H1 (cell line): ENCODE data around the gene CDIPT. TPM values are rescaled to one million over a fixed set of nuclear protein-coding genes. Genes with fewer than 3 reads are reported as not detected.

Source experiments
- CTCF ChIA-PET: fragments of 300-600 bp; sonication (Branson Sonifier 250); formaldehyde crosslinking; loops from one replicate; lab custom pipeline; 2021; ENCODE audit not compliant: partially characterized antibody; lab: Charles Lee
- POLR2A ChIA-PET: fragments of 300-600 bp; sonication (Branson Sonifier 250); formaldehyde crosslinking; loops from one replicate; lab custom pipeline; 2021; ENCODE audit warnings: inconsistent platforms; ENCODE audit not compliant: partially characterized antibody; lab: Charles Lee
- DNase-seq, 2 experiments: peaks; one replicate each; pipeline versions ENCODE4 v3.0.0 to v3.0.0-alpha.2; 2010 to 2022; ENCODE audit warnings: low spot score in 2 of 2, low read depth in 1 of 2, mixed read lengths in 1 of 2
- FAIRE-seq: peaks from 2 replicates; lab custom pipeline; 2011; peaks lifted over from hg19 to GRCh38; lab: Jason Lieb, UNC
- H2AFZ ChIP-seq: 2 replicates; pipeline ENCODE4 v1.8.1; 2012; ENCODE audit warnings: low read length, inconsistent platforms
- H2AK5ac ChIP-seq: 2 replicates; pipeline ENCODE4 v1.6.1; 2013; ENCODE audit warnings: low read depth, low read length
- H2BK120ac ChIP-seq: replicated peaks from 2 replicates; pipeline ENCODE3; 2013; ENCODE audit warnings: low read depth, low read length, inconsistent platforms
- H2BK12ac ChIP-seq: 2 replicates; pipeline ENCODE4 v1.6.1; 2013; ENCODE audit warnings: low read depth, low read length
- H2BK15ac ChIP-seq: 2 replicates; pipeline ENCODE4 v1.6.1; 2013; ENCODE audit warnings: low read length
- H2BK20ac ChIP-seq: 2 replicates; pipeline ENCODE4 v1.6.1; 2013; ENCODE audit warnings: low read length
- H2BK5ac ChIP-seq: 2 replicates; pipeline ENCODE4 v1.6.1; 2013; ENCODE audit warnings: low read depth, low read length
- H3K14ac ChIP-seq: 2 replicates; pipeline ENCODE4 v1.6.1; 2013; ENCODE audit warnings: inconsistent platforms; ENCODE audit not compliant: insufficient read length
- H3K18ac ChIP-seq: 2 replicates; pipeline ENCODE4 v1.6.1; 2013; ENCODE audit warnings: low read length; ENCODE audit errors: extremely low read depth
- H3K23ac ChIP-seq: 2 replicates; pipeline ENCODE4 v1.6.1; 2013; ENCODE audit warnings: inconsistent platforms; ENCODE audit not compliant: insufficient read length
- H3K23me2 ChIP-seq: 2 replicates; pipeline ENCODE4 v1.6.1; 2013; ENCODE audit warnings: low read depth, low read length
- H3K27ac ChIP-seq: 2 replicates; pipeline ENCODE4 v1.6.1; 2011; ENCODE audit warnings: low read depth, low read length, inconsistent platforms
- H3K27me3 ChIP-seq, 4 experiments: replicated peaks in 1 of 4; 1 replicate in 1 of 4; 2 replicates in 3 of 4; pipeline versions ENCODE4 v1.6.1 to v1.8.1; 2011 to 2013; ENCODE audit warnings: low read length in 3 of 4, mild to moderate bottlenecking in 3 of 4, inconsistent platforms in 2 of 4, mixed read lengths in 2 of 4, moderate library complexity in 1 of 4; ENCODE audit not compliant: control insufficient read depth in 3 of 4, insufficient read depth in 3 of 4; ENCODE audit errors: extremely low read depth in 1 of 4
- H3K36me3 ChIP-seq, 4 experiments: 2 replicates each; pipeline versions ENCODE4 v1.6.1 to v1.8.1; 2011 to 2013; ENCODE audit warnings: mild to moderate bottlenecking in 4 of 4, low read length in 3 of 4, moderate library complexity in 2 of 4, control low read depth in 1 of 4, inconsistent platforms in 1 of 4; ENCODE audit not compliant: insufficient read depth in 4 of 4, control insufficient read depth in 2 of 4
- H3K4ac ChIP-seq: replicated peaks from 2 replicates; pipeline ENCODE3; 2013; ENCODE audit warnings: low read length, low read depth, mixed read lengths, inconsistent platforms; ENCODE audit not compliant: insufficient read length
- H3K4me1 ChIP-seq, 4 experiments: replicated peaks in 1 of 4; 1 replicate in 1 of 4; 2 replicates in 3 of 4; pipeline versions ENCODE4 v1.6.1 to v1.8.1; 2011 to 2013; ENCODE audit warnings: low read length in 3 of 4, inconsistent platforms in 2 of 4, mixed read lengths in 1 of 4; ENCODE audit not compliant: insufficient read depth in 4 of 4, control insufficient read depth in 3 of 4
- H3K4me2 ChIP-seq, 2 experiments: 2 replicates each; pipeline versions ENCODE4 v1.6.1 to v1.8.1; 2011 to 2013; ENCODE audit warnings: low read depth in 2 of 2, low read length in 2 of 2, control low read depth in 1 of 2, inconsistent platforms in 1 of 2, mild to moderate bottlenecking in 1 of 2; ENCODE audit not compliant: insufficient read depth in 1 of 2
- H3K4me3 ChIP-seq, 4 experiments: fragments of 200-600, 300-600 bp in 1 of 4; sonication (generic), shearing (Covaris generic), sonication (Bioruptor Twin) in 1 of 4; 2 replicates each; pipeline versions ENCODE4 v1.5.1 to v1.8.1; 2011 to 2016; ENCODE audit warnings: low read length in 4 of 4, low read depth in 3 of 4, control low read depth in 2 of 4, inconsistent platforms in 2 of 4, mild to moderate bottlenecking in 2 of 4, mixed read lengths in 1 of 4, moderate library complexity in 1 of 4; ENCODE audit not compliant: insufficient read depth in 2 of 4; ENCODE audit errors: extremely low read depth in 1 of 4
- H3K56ac ChIP-seq: replicated peaks from 2 replicates; pipeline ENCODE3; 2013; ENCODE audit warnings: low read depth, mild to moderate bottlenecking, mixed read lengths, low read length, inconsistent platforms; ENCODE audit not compliant: insufficient read length
- H3K79me1 ChIP-seq: 2 replicates; pipeline ENCODE4 v1.6.1; 2013; ENCODE audit warnings: low read depth, low read length, control low read depth
- H3K79me2 ChIP-seq, 2 experiments: 2 replicates each; pipeline versions ENCODE4 v1.6.1 to v1.8.1; 2012 to 2013; ENCODE audit warnings: low read length in 2 of 2, mild to moderate bottlenecking in 2 of 2, inconsistent platforms in 1 of 2; ENCODE audit not compliant: insufficient read depth in 2 of 2, control insufficient read depth in 1 of 2
- H3K9ac ChIP-seq, 4 experiments: replicated peaks in 1 of 4; 1 replicate in 1 of 4; 2 replicates in 3 of 4; pipeline versions ENCODE4 v1.6.1 to v1.8.1; 2011 to 2013; ENCODE audit warnings: low read depth in 3 of 4, low read length in 3 of 4, control low read depth in 2 of 4, mild to moderate bottlenecking in 2 of 4, moderate library complexity in 2 of 4, inconsistent platforms in 1 of 4; ENCODE audit errors: extremely low read depth in 1 of 4
- H3K9me3 ChIP-seq, 2 experiments: 2 replicates each; pipeline versions ENCODE4 v1.6.1 to v1.8.1; 2012 to 2013; ENCODE audit warnings: mild to moderate bottlenecking in 2 of 2, moderate library complexity in 2 of 2, control low read depth in 1 of 2, inconsistent platforms in 1 of 2, low read depth in 1 of 2, low read length in 1 of 2, mixed read lengths in 1 of 2; ENCODE audit not compliant: insufficient read depth in 2 of 2
- H4K20me1 ChIP-seq, 2 experiments: replicated peaks in 1 of 2; 2 replicates each; pipeline versions ENCODE3 to v1.8.1; 2011 to 2013; ENCODE audit warnings: inconsistent platforms in 2 of 2, low read length in 2 of 2, mild to moderate bottlenecking in 1 of 2; ENCODE audit not compliant: insufficient read depth in 2 of 2, control insufficient read depth in 1 of 2
- H4K5ac ChIP-seq: 2 replicates; pipeline ENCODE4 v1.6.1; 2013; ENCODE audit warnings: low read length, low read depth, mixed read lengths, inconsistent platforms; ENCODE audit not compliant: insufficient read length
- H4K8ac ChIP-seq: 2 replicates; pipeline ENCODE4 v1.8.0; 2013; ENCODE audit warnings: mild to moderate bottlenecking, moderate library complexity, low read length, inconsistent platforms; ENCODE audit not compliant: insufficient read depth; ENCODE audit errors: extremely low read depth
- H4K91ac ChIP-seq: replicated peaks from 2 replicates; pipeline ENCODE3; 2013; ENCODE audit warnings: low read length, mixed read lengths, inconsistent platforms; ENCODE audit not compliant: insufficient read length
- ATF2 ChIP-seq: IDR thresholded peaks from 2 replicates; pipeline ENCODE4 v1.6.1; 2012; ENCODE audit warnings: low read length, inconsistent platforms
- ATF3 ChIP-seq: IDR thresholded peaks from 2 replicates; pipeline ENCODE4 v1.6.1; 2011; ENCODE audit warnings: low read depth, mild to moderate bottlenecking, low read length; ENCODE audit not compliant: insufficient read depth
- CBX8 ChIP-seq: fragments of 300-800, 300-1000 bp; sonication (generic); IDR thresholded peaks from 2 replicates; pipeline ENCODE4 v1.7.1; 2016; ENCODE audit warnings: low read depth, low read length, borderline replicate concordance
- CTCF ChIP-seq, 3 experiments: IDR thresholded peaks; 1 replicate in 2 of 3; 2 replicates in 1 of 3; pipeline versions ENCODE4 v1.5.1 to v1.6.1; 2011; ENCODE audit warnings: low read length in 3 of 3, mild to moderate bottlenecking in 3 of 3, inconsistent platforms in 2 of 3, low read depth in 1 of 3, moderate library complexity in 1 of 3; ENCODE audit not compliant: insufficient read depth in 1 of 3; ENCODE audit errors: control extremely low read depth in 1 of 3
- E2F6 ChIP-seq: IDR thresholded peaks from 2 replicates; pipeline ENCODE4 v1.6.1; 2012; ENCODE audit warnings: inconsistent platforms
- EZH2 ChIP-seq: fragments of 200-600 bp; sonication (generic); IDR thresholded peaks from 2 replicates; pipeline ENCODE4 v1.7.1; 2012; ENCODE audit warnings: low read depth, mild to moderate bottlenecking, moderate library complexity, low read length, inconsistent platforms; ENCODE audit not compliant: severe bottlenecking
- GABPA ChIP-seq: IDR thresholded peaks from 2 replicates; pipeline ENCODE4 v1.6.1; 2011; ENCODE audit warnings: mild to moderate bottlenecking, low read length, moderate library complexity, borderline replicate concordance; ENCODE audit not compliant: insufficient read depth
- WGBS, 2 experiments: shearing (Covaris generic) in 1 of 2; methylation state at CpG; one replicate each; pipeline versions ENCODE4 v1.1.6 to v1.1.7; 2013 to 2015; ENCODE audit warnings: low lambda C conversion rate in 2 of 2, mixed read lengths in 2 of 2, inconsistent platforms in 1 of 2, low coverage in 1 of 2, missing lambda C conversion rate in 1 of 2; ENCODE audit not compliant: insufficient replicate concordance in 2 of 2, insufficient coverage in 1 of 2, insufficient read length in 1 of 2; ENCODE audit errors: extremely low coverage in 1 of 2, missing lambda C conversion rate in 1 of 2; 5-methylcytosine and 5-hydroxymethylcytosine counted together
- polyA plus RNA-seq, 7 experiments: library from polyadenylated mRNA; depleted of rRNA in 3 of 7; stranded (reverse) in 5 of 7; unstranded in 2 of 7; fragments of >200 nt in 5 of 7; fragments of 200-250 nt in 2 of 7; gene quantifications; 1 replicate in 5 of 7; 2 replicates in 1 of 7; 4 replicates in 1 of 7; pipeline versions ENCODE4 v1.2.1 to v1.2.3, GENCODE V29; 2011 to 2013; ENCODE audit warnings: missing spikeins in 2 of 7, mixed read lengths in 2 of 7
- total RNA-seq: library from RNA; stranded (reverse); fragmentation: NEBNext Ultra II Directional; extraction: Animal tissue kit (Norgen Biotek cat#: 25700); gene quantifications from 2 replicates; pipeline ENCODE4 v1.2.1, GENCODE V29; 2021

CDIPT gene
- total and polyA plus RNA-seq, 2 of the 8 experiments (the other 6 are each of a cell fraction or from before 2014, with no cell fraction given): 69.2 to 140 TPM

DNA sequence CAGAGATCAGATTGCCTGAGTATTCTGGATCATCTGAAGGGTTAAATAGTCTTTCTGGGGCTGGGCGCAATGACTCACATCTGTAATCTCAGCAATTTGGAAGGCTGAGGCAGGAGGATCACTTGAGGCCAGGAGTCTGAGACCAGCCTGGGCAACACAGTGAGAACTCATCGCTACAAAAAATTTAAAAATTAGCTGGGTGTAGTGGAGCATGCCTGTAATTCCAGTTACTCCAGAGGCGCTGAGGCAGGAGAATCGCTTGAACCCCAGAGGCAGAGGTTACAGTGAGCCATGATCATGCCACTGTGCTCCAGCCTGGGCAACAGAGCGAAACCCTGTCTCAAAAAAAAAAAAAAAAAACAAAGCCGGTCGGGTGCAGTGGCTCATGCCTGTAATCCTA is 27.1 kb downstream of the CDIPT start:
- H4K91ac ChIP-seq: no peak overlapping the region
- no peak overlapping the region for H3K27ac ChIP-seq
- H3K23ac ChIP-seq: no peak overlapping the region
- H2AFZ ChIP-seq: no peak overlapping the region
- no peak overlapping the region for H3K4ac ChIP-seq
- H3K79me1 ChIP-seq: no peaks in the 10 kb centered on the region
- H3K14ac ChIP-seq: no peak overlapping the region
- no peak overlapping the region for H3K4me3 ChIP-seq
- no peaks in the 10 kb centered on the region for H4K20me1 ChIP-seq
- no peak overlapping the region for H3K56ac ChIP-seq
- no peak overlapping the region for H2BK15ac ChIP-seq
- no peak overlapping the region for H2BK5ac ChIP-seq
- H3K9ac ChIP-seq: no peak overlapping the region
- H3K79me2 ChIP-seq: no peaks in the 10 kb centered on the region
- H3K23me2 ChIP-seq: no peaks in the 10 kb centered on the region
- no peaks in the 10 kb centered on the region for H3K27me3 ChIP-seq
- DNase-seq (no peak), FAIRE-seq (no peak)
- H3K4me1 ChIP-seq: peaks cover 0 to 2% (median 0%) of the 10 kb centered on the region in 4 experiments; a peak in 1 of 7 replicates
- no peak overlapping the region for H4K5ac ChIP-seq
- no peaks in the 10 kb centered on the region for H3K36me3 ChIP-seq
- ChIA-PET CTCF (interaction anchor here (0.9 to 3.6 kb wide), 3 partner anchors 12 to 26 kb away, joined by 3 to 27 read pairs (median 4); no protein-coding TSS in a partner anchor), POLR2A (interaction anchor here (0.9 to 1.5 kb wide), 3 partner anchors 9 to 14 kb away, joined by 3 to 6 read pairs (median 4); no protein-coding TSS in a partner anchor)
- no peak overlapping the region for H2BK20ac ChIP-seq
- no peak overlapping the region for H4K8ac ChIP-seq
- no peaks in the 10 kb centered on the region for H3K9me3 ChIP-seq
- no peak overlapping the region for H2BK120ac ChIP-seq
- no peak overlapping the region for H3K4me2 ChIP-seq
- WGBS, 2 experiments: 88% methylated on average over 6 of the region's 7 CpGs; no CpG with 5 or more reads in 1 of the 2 experiments
- no peak overlapping the region for H2AK5ac ChIP-seq
- no peak overlapping the region for H3K18ac ChIP-seq
- no peak overlapping the region for H2BK12ac ChIP-seq
- TF ChIP-seq GABPA: no peak
- no peak for TF ChIP-seq CBX8
- no peak for TF ChIP-seq ATF2
- TF ChIP-seq CTCF (IDR thresholded peaks at IDR 0.05; ENCODE audit: control extremely low read depth in 1 of 3, insufficient read depth in 1 of 3, low read depth in 1 of 3, low read length in 3 of 3): no peak
- no peak for TF ChIP-seq E2F6
- TF ChIP-seq ATF3: no peak
- TF ChIP-seq EZH2: no peak
